ENCODE results near the gene AMT.

AMT gene
- 0 to 0.35 (median 0) reads per million in 3 donors for total RNA-seq

GRCh38 chr3:49422379-49423248 lies at the start of gene AMT:
AMT (minus strand) TSS chr3:49422473; CDS start chr3:49422450, 23 bp downstream.
- Histone ChIP-seq H3K9me3 (ENCODE audit: control insufficient read depth, low read length) (no peaks in the 10 kb centered on the region), H3K4me3 (ENCODE audit: insufficient read depth, low read depth, low read length, poor library complexity, severe bottlenecking) (no peak within 1 kb of the TSS), H3K4me1 (ENCODE audit: control insufficient read depth, insufficient read depth, low read length, poor library complexity, severe bottlenecking) (peaks cover 8% of the 10 kb centered on the region), H3K27ac (ENCODE audit: insufficient read depth, low read length, poor library complexity, severe bottlenecking) (peak within 1 kb of the TSS; percentile 13), H3K27me3 (replicated peaks; ENCODE audit: control insufficient read depth, insufficient read depth, low read length, poor library complexity, severe bottlenecking) (no peaks in the 10 kb centered on the region), H3K36me3 (ENCODE audit: control insufficient read depth, insufficient read depth, low read length) (peaks cover 4% of the 10 kb centered on the region)
- no peak for DNase-seq

- H3K9me3 ChIP-seq (ENCODE audit: control insufficient read depth, low read length) = no peaks in the 10 kb centered on the region
- no peak for DNase-seq
- peak overlapping the region; percentile 76 for H3K27ac ChIP-seq (ENCODE audit: insufficient read depth, low read length, poor library complexity, severe bottlenecking)
- H3K4me1 ChIP-seq (ENCODE audit: control insufficient read depth, insufficient read depth, low read length, poor library complexity, severe bottlenecking) = peaks cover 21% of the 10 kb centered on the region
- peak overlapping the region; percentile 56 for H3K4me3 ChIP-seq (ENCODE audit: insufficient read depth, low read depth, low read length, poor library complexity, severe bottlenecking)
- H3K27me3 ChIP-seq (replicated peaks; ENCODE audit: control insufficient read depth, insufficient read depth, low read length, poor library complexity, severe bottlenecking) = no peaks in the 10 kb centered on the region
- H3K36me3 ChIP-seq (ENCODE audit: control insufficient read depth, insufficient read depth, low read length) = no peaks in the 10 kb centered on the region
These were observed 48.6 kb upstream of the AMT start for GRCh38 chr3:49470714-49471420.

DNA sequence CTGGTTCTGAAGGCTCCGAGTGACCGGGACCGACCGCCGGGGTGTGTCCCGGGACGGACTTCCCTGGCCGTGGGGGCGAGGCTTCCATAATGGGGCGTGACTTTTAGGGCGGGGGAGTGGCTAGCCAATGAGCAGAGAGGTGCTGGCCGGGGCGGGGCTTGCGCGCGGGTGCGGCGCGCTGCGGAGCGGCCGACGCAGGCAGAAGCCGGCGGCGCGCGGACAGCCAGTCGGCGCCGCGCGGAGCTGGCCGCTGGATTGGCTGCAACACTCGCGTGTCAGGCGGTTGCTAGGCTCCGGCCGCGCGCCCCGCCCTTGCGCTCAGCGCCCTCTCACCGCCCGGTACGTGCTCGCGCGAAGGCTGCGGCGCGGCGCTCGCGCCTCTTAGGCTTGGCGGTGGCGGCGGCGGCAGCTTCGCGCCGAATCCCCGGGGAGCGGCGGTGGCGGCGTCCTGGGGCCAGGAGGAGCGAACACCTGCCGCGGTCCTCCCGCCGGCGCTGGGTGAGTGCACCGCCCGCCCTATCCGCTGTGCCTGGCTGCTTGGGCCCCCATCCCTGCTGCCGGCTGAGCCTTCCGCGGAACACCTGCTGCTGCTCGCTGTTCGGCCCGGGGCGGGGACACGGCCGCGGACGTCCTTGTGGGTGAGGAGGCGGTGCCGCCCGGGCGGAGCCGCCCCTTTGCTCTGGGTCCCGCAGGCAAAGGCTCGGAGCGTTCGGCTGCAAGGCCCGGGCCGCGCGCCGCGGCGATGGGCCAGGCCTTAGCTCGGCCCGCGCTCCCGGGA lies 47.9 kb upstream of the AMT start, which contains the start of gene DAG1:
Gene DAG1 (plus strand): TSS at position 332 of the 778 bp plus-strand sequence. CDS start 40,268 bp downstream, outside the sequence.
- Histone ChIP-seq H3K4me1 (ENCODE audit: control insufficient read depth, insufficient read depth, low read length, poor library complexity, severe bottlenecking) (peaks cover 21% of the 10 kb centered on the region), H3K36me3 (ENCODE audit: control insufficient read depth, insufficient read depth, low read length) (no peaks in the 10 kb centered on the region), H3K27me3 (replicated peaks; ENCODE audit: control insufficient read depth, insufficient read depth, low read length, poor library complexity, severe bottlenecking) (no peaks in the 10 kb centered on the region), H3K4me3 (ENCODE audit: insufficient read depth, low read depth, low read length, poor library complexity, severe bottlenecking) (peak within 1 kb of the TSS; percentile 67), H3K9me3 (ENCODE audit: control insufficient read depth, low read length) (no peaks in the 10 kb centered on the region), H3K27ac (ENCODE audit: insufficient read depth, low read length, poor library complexity, severe bottlenecking) (peak within 1 kb of the TSS; percentile 76)
- peak; percentile 89 to 91 (median 91) for DNase-seq

DNA sequence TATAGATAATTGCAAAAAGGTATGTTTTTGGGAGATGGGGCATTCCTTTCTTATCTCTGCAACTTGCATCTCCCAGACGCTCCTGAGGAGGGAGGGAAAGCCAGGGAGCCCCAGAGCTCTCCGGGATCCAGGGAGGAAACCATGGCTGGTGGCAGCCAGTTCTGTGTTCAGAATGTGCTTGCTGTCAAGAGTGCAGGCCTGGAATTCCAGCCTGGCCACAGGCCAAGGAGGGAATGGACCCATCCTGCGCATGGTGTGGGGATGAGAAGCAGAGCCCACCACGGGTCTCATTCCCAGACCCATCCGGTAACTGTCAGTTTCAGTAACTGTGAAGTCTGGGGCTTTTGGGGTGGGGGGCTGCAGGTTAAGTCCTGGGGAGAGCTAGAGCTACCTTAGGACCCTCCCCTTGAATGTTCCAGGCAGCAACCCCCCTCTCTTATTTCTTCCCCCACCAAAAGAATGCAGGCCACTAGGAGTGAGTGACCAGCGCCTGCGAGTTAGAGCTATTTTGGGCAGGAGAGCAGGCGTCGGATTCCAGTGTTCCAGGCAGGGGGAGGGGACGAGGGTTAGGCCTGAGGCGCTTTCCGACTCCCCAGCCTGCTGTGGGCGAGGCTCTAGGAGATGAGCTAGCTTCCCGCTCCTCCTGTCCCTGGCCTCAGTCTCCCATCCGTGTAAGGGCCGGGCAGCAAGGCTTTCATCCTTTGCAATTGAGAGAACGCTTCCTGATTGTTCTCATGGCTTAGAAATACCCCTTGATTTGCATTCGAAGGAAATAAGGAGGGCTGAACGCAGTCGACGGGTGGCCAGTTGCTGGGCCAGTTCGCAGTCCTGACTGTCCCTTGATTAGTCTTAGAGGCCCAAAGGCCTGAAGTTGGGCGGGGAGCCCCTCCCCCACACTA lies 47.0 kb upstream of the AMT start:
- H3K4me3 ChIP-seq (ENCODE audit: insufficient read depth, low read depth, low read length, poor library complexity, severe bottlenecking) = peak overlapping the region; percentile 67
- H3K27me3 ChIP-seq (replicated peaks; ENCODE audit: control insufficient read depth, insufficient read depth, low read length, poor library complexity, severe bottlenecking) = no peaks in the 10 kb centered on the region
- peaks cover 21% of the 10 kb centered on the region for H3K4me1 ChIP-seq (ENCODE audit: control insufficient read depth, insufficient read depth, low read length, poor library complexity, severe bottlenecking)
- H3K36me3 ChIP-seq (ENCODE audit: control insufficient read depth, insufficient read depth, low read length) = no peaks in the 10 kb centered on the region
- peak overlapping the region; percentile 69 for H3K27ac ChIP-seq (ENCODE audit: insufficient read depth, low read length, poor library complexity, severe bottlenecking)
- no peak for DNase-seq
- no peaks in the 10 kb centered on the region for H3K9me3 ChIP-seq (ENCODE audit: control insufficient read depth, low read length)

- H3K27ac ChIP-seq (ENCODE audit: insufficient read depth, low read length, poor library complexity, severe bottlenecking) = no peak overlapping the region
- DNase-seq = no peak
- H3K4me1 ChIP-seq (ENCODE audit: control insufficient read depth, insufficient read depth, low read length, poor library complexity, severe bottlenecking) = peaks cover 10% of the 10 kb centered on the region
- no peaks in the 10 kb centered on the region for H3K9me3 ChIP-seq (ENCODE audit: control insufficient read depth, low read length)
- H3K36me3 ChIP-seq (ENCODE audit: control insufficient read depth, insufficient read depth, low read length) = no peaks in the 10 kb centered on the region
- no peak overlapping the region for H3K4me3 ChIP-seq (ENCODE audit: insufficient read depth, low read depth, low read length, poor library complexity, severe bottlenecking)
- no peaks in the 10 kb centered on the region for H3K27me3 ChIP-seq (replicated peaks; ENCODE audit: control insufficient read depth, insufficient read depth, low read length, poor library complexity, severe bottlenecking)
These were observed 43.8 kb upstream of the AMT start for GRCh38 chr3:49466085-49466484.

GRCh38 chr3:49465270-49466034 lies 43.2 kb upstream of the AMT start:
- no peaks in the 10 kb centered on the region for H3K9me3 ChIP-seq (ENCODE audit: control insufficient read depth, low read length)
- no peak for DNase-seq
- no peaks in the 10 kb centered on the region for H3K36me3 ChIP-seq (ENCODE audit: control insufficient read depth, insufficient read depth, low read length)
- no peak overlapping the region for H3K4me3 ChIP-seq (ENCODE audit: insufficient read depth, low read depth, low read length, poor library complexity, severe bottlenecking)
- peaks cover 6% of the 10 kb centered on the region for H3K4me1 ChIP-seq (ENCODE audit: control insufficient read depth, insufficient read depth, low read length, poor library complexity, severe bottlenecking)
- no peaks in the 10 kb centered on the region for H3K27me3 ChIP-seq (replicated peaks; ENCODE audit: control insufficient read depth, insufficient read depth, low read length, poor library complexity, severe bottlenecking)
- H3K27ac ChIP-seq (ENCODE audit: insufficient read depth, low read length, poor library complexity, severe bottlenecking) = no peak overlapping the region

DNA sequence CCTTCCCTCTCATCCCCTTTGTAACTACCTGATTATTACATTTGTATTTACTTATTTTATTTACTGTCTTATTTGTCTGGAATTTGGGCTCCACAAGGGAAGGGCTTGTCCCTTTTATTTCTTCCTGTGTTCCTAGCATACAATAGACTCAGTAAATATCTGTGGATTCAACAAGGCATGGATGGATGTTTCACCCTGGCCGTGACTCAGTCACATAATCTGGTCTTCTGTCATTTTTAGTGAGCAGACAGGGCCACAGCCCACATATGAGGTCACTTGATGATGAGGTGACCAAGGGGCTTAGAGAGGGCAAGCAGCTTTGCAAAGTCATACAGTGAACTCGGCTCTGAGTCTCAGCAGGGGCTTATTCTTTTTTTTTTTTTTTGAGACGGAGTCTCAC lies 39.9 kb upstream of the AMT start:
- Histone ChIP-seq H3K27ac (ENCODE audit: insufficient read depth, low read length, poor library complexity, severe bottlenecking) (no peak overlapping the region), H3K27me3 (replicated peaks; ENCODE audit: control insufficient read depth, insufficient read depth, low read length, poor library complexity, severe bottlenecking) (no peaks in the 10 kb centered on the region), H3K4me3 (ENCODE audit: insufficient read depth, low read depth, low read length, poor library complexity, severe bottlenecking) (no peak overlapping the region), H3K4me1 (ENCODE audit: control insufficient read depth, insufficient read depth, low read length, poor library complexity, severe bottlenecking) (no peaks in the 10 kb centered on the region), H3K36me3 (ENCODE audit: control insufficient read depth, insufficient read depth, low read length) (no peaks in the 10 kb centered on the region), H3K9me3 (ENCODE audit: control insufficient read depth, low read length) (no peaks in the 10 kb centered on the region)
- DNase-seq = no peak

DNA sequence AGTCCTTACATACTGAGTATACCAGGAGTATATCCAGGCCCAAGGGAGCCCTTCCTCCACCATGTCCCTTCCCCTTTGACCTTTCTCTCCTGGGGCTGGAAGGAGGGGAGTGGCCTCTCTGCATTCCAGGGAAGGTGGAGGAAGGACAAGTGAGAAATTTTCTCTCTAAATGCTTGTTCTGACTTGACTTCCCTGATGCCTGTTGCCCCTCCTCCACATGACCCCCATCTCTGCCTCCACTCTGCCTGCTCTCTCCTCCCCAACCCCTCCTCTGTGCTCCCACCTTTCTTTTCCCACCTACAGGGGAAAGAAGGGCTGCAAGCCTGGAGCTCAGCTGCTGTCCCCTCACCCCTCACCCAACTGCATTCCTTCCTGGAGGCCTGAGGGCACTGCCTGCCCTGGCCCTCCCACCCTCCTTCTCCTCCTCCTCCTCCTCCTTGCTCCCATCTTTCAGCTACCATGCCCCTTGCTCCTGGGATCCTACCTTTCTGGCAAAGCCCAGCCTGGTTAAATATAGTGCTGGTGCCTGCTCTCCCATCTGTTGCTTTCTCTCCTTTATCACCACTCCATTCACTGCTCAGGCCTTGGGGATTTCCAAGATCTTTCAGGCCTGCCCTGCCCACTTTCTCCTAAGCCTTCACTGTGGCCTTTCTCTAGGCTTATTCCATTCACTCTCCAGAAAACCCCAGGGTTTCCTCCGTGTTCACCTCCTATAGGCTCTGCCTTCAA lies 39.3 kb upstream of the AMT start:
- Histone ChIP-seq H3K36me3 (ENCODE audit: control insufficient read depth, insufficient read depth, low read length) (no peaks in the 10 kb centered on the region), H3K9me3 (ENCODE audit: control insufficient read depth, low read length) (no peaks in the 10 kb centered on the region), H3K4me3 (ENCODE audit: insufficient read depth, low read depth, low read length, poor library complexity, severe bottlenecking) (no peak overlapping the region), H3K27ac (ENCODE audit: insufficient read depth, low read length, poor library complexity, severe bottlenecking) (no peak overlapping the region), H3K4me1 (ENCODE audit: control insufficient read depth, insufficient read depth, low read length, poor library complexity, severe bottlenecking) (no peaks in the 10 kb centered on the region), H3K27me3 (replicated peaks; ENCODE audit: control insufficient read depth, insufficient read depth, low read length, poor library complexity, severe bottlenecking) (no peaks in the 10 kb centered on the region)
- no peak for DNase-seq
